ENCODE results near the gene MECP2.
"Not testable (repeated sequence)": the region's sequence is repeated elsewhere in the genome, so short reads cannot be mapped to it uniquely, and the experiment has no call there.

The MECP2 gene

DNA sequence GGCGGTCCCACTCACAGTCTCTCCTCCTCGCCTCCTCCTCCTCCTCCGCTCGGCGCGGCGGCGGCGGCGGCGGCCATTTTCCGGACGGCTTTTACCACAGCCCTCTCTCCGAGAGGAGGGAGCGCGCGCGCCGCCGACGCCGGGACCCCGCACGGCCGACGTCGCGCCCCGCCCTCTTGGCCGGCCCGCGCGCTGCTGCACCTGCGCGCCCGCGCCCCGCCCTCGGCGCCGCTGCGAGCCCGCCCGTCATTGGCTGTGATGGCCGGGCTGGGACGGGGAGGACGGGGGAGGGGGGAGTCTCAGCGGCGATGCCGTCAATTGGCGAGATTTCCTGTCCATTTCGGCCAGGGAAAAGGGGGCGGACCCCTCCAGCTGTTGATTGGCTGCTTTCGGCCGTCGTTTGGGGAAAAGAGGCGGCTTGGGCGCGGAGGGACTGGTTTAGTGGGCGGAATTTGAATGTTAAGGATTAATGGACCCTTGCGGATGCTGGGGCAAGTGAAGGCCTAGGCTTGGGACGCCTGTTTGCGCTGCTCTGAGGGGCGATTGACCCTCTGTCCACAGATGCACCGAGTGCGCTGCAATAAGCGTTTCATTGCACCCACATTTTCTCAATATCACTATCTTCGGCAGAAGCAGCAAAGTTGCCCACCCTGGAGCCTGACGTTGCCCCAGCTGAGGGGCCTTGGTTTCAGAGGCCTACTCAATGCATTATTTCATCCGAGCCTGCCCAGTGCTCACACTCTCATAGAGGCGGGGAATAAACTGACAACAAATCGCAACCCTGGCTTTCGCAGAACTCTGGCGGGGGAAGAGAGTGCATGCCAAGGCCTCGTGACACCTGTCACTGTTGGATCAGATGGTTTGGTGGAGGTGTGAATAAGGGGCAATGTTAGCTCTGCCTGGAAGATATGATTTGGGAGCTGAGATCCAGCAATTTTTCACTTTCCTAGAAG is at the start of gene MECP2:
Gene MECP2 (minus strand): TSS at position 129 of the 953 bp plus-strand sequence.
- peak; percentile 63 for DNase-seq (ENCODE audit: low read depth)

DNA sequence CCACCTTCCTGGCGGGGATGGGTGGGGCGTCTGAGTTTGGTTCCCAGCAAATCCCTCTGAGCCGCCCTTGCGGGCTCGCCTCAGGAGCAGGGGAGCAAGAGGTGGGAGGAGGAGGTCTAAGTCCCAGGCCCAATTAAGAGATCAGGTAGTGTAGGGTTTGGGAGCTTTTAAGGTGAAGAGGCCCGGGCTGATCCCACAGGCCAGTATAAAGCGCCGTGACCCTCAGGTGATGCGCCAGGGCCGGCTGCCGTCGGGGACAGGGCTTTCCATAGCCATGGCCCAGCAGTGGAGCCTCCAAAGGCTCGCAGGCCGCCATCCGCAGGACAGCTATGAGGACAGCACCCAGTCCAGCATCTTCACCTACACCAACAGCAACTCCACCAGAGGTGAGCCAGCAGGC is 46.5 kb upstream of the MECP2 start, which contains the start of gene OPN1LW:
Gene OPN1LW (plus strand): TSS at position 234 of the 400 bp plus-strand sequence. CDS start 41 bp downstream, at position 275.
- not testable (repeated sequence) for DNase-seq (ENCODE audit: low read depth)

DNA sequence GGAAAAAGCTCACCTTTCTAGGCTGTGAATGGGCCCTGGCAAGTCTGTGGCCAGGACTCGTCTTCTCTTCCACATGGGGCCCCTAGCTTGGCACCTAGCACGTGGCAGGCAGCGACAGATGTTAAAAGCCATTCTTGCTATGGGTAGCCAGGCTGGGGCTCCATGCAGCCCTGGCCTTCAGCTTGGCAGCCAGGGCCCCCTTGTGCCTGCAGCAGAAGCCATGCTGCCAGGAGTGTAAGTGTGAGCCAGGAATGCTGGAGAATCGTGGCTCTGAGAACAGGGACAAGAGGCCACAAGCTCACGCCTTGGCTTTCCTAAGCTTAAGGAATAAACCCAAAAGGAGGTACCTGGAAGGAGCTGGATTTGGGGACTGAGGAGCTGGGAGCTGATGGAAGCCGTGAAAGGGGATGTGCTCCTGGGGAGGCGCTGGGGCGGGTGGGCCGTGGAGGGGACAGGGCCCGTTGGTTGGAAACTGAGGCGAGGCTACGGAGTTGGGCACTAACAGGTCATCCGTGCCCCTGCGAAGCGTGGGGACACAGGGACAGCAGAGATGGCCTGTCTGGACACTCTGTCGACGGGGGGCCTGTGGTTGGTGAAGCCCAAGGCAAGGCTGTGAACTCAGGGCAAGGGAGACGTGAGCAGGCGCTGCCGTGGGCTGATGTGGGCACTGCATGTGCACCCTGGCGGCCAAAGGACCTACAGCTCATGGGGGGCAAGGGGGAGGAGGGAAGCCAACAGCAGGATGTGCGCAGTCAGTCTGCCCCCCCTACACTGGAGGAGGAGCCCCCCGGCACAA is 45.6 kb upstream of the MECP2 start:
- DNase-seq (ENCODE audit: low read depth): no peak

DNA sequence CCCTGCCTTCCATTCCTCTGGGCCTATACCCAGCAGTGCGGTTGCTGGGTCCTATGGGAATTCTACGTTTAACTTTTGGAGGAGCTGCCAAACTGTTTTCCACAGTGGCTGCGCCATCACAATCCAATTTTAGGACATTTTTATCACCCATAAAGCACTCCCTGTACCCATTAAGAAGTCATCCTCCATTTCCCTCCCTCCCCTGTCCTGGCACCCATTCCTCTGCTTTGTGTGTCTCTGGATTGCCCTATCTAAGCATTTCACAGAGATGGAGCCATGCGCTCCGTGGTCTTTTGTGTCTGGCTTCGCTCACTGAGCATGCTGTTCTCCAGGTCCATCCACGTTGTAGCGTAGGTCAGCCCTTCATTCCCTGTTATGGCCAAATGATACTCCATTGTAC is 44.9 kb upstream of the MECP2 start:
- no peak for DNase-seq (ENCODE audit: low read depth)

DNA sequence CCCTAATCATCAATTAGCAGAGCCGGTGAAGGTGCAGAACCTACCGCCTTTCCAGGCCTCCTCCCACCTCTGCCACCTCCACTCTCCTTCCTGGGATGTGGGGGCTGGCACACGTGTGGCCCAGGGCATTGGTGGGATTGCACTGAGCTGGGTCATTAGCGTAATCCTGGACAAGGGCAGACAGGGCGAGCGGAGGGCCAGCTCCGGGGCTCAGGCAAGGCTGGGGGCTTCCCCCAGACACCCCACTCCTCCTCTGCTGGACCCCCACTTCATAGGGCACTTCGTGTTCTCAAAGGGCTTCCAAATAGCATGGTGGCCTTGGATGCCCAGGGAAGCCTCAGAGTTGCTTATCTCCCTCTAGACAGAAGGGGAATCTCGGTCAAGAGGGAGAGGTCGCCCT is 43.2 kb upstream of the MECP2 start:
- DNase-seq (ENCODE audit: low read depth): no peak

DNA sequence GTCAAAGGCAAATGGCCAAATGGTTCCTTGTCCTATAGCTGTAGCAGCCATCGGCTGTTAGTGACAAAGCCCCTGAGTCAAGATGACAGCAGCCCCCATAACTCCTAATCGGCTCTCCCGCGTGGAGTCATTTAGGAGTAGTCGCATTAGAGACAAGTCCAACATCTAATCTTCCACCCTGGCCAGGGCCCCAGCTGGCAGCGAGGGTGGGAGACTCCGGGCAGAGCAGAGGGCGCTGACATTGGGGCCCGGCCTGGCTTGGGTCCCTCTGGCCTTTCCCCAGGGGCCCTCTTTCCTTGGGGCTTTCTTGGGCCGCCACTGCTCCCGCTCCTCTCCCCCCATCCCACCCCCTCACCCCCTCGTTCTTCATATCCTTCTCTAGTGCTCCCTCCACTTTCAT is 42.7 kb upstream of the MECP2 start:
- no peak for DNase-seq (ENCODE audit: low read depth)

DNA sequence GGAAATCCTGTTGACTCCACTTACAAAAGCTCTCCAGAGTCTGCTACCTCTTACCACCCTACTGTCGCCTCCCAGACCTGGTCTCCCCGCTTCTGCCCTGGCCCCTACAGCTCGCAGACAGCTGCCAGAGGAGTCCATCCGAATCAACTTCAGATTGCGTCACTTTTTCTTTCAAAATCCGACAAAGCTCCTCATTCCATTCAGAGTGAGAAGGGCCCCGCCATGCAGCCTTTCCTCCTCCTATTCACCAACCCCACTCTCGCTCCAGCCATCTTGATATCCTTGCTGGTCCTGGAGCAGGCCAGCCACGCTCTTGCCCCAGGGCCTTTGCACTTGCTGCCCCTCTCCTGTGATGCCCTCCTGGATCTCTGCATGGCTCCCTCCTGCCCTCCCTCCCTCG is 41.3 kb upstream of the MECP2 start:
- DNase-seq (ENCODE audit: low read depth): no peak

DNA sequence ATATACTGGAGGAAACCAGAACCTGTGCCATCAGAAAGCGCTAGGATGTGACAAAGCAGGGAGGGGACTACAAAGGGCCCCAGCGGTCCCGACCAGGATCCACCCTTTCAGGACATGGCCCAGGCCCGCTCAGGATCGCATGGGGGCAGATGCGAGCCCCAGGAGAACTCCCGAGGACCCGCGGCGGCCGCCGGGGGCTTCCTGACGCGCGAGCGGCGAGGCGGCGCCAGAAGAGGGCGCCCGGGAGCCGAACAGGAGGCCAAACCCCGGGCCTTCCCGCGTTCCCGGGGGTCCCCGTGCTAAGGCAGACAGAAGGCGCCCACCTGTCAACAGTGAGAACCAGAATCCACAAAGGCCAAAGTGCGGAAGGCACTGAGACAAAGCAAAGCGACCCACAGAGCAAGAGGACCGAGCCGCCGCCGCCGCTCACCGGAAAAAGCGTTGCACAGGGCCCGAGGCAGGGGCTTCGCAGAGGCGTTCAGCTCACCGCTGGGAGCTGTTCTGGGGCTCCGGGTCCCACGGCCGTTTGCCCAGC is 39.2 kb upstream of the MECP2 start:
- peak; percentile 29 for DNase-seq (ENCODE audit: low read depth)

DNA sequence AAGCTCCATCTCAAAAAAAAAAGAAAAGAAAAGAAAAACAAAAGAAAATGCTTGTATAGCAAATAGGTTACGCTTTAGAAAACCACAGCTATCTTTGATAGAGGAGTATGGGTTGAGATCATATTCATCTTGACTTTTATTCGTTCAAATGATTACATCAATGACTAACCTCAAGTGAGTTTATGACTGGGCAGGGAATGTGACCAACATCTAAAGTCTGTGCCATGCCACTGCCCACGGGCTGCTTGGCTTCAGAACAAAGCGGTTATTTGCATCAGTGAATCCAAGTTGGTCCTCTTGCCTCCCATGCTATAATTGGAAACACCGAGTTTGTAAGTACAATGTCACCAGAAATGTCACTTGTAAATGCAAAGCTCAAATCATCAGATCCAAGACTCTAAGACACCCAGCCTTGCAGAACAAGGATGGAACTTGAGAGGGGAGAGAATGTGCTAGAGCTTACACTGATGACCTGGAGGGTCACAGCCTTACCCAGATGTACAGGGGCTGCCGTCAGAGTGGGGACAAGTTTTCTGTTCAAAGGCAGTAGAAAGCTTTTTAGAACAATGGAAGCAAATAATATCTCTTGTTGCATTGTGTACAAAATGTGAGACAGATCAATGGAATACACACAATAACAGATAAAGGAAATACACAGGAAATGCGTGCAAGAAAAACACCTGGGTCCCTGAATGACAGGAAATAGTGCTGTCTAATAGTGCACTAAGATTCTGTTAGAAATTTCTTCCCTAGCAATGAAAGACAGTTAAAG is 38.1 kb upstream of the MECP2 start:
- DNase-seq (ENCODE audit: low read depth): no peak

DNA sequence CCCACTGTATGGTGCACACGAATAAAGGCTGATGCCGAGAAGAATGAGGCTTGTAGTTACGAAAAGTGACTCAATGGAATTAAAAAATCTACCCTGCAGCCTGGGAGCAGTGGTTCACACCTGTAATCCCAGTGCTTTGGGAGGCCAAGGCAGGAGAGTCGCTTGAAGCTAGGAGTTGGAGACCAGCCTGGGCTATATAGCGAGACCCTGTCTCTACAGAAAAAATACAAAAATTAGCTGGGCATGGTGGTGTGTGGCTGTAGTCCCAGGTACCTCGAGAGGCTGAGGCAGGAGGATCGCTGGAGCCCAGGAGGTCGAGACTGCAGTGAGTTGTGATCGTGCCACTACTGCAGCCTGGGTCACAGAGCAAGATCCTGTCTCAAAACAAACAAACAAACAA is 34.8 kb upstream of the MECP2 start:
- DNase-seq (ENCODE audit: low read depth): no peak

DNA sequence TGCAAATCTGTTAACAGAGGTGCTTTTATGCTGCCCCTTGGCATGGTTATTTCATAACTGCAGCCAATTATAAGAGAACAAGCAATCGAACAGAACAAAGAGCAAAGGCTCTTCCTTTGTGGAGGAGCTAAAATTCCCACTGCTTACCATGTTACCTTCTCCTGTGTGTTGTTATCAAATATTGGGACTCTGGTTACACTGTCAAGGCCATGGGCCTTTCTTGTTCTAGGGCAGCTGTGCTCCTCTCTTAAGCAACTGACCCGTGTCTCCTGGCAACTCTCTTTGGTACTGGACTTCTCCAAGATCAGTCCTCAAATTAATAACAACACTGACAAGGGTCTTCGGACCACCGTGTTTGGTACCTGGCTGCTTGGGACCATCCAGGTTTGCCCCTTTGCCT is 34.4 kb upstream of the MECP2 start:
- no peak for DNase-seq (ENCODE audit: low read depth)

DNA sequence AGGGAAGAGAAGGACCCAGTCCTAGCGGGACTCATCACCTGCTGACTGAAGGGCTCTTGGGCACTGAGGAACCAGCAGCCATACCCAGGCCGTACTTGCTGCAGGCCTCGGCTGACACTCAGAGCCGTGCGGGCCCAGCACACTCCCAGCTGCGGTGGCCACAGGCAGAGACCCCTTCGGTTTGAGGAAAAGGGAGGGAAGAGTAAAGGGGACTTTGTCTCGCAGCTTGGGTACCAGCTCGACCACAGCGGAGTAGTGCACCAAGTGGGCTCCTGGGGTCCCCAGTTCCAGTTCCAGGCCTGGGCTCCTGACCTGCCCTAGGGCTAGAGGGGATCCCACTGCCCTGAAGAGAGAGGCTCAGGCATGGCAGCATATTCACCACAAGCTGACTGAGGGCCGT is 28.6 kb upstream of the MECP2 start:
- no peak for DNase-seq (ENCODE audit: low read depth)

DNA sequence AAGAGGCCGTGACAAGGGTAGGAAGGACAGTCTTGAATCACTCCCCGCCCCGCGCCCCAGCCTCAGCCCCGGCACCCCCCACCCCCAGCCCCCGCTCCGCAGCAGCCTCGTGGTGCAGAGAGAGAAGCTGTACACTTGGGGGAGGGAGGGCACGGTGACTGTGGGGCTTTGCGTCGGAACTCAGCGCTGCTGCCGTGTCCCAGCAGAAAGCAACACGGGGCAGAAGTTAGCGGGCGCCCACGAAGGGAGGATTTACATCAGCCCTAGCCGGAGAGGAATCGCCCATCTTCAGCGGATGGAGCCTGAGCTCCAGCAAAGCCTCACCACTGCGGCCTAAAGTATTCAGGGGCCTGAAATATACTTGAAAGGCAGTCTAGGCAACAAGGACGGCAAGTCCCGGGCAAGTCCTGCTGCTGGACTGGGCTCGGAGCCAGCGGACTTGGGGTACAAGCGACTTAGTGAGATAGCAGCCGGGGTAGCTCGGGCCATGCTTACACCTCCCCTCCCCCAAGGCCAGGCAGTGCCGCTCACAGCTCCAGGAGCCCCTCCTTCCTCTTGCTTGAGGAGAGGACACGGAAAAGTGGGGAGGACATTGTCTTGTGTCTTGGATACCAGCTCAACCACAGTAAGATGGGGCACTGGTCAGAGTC is 28.0 kb upstream of the MECP2 start:
- DNase-seq (ENCODE audit: low read depth): no peak

DNA sequence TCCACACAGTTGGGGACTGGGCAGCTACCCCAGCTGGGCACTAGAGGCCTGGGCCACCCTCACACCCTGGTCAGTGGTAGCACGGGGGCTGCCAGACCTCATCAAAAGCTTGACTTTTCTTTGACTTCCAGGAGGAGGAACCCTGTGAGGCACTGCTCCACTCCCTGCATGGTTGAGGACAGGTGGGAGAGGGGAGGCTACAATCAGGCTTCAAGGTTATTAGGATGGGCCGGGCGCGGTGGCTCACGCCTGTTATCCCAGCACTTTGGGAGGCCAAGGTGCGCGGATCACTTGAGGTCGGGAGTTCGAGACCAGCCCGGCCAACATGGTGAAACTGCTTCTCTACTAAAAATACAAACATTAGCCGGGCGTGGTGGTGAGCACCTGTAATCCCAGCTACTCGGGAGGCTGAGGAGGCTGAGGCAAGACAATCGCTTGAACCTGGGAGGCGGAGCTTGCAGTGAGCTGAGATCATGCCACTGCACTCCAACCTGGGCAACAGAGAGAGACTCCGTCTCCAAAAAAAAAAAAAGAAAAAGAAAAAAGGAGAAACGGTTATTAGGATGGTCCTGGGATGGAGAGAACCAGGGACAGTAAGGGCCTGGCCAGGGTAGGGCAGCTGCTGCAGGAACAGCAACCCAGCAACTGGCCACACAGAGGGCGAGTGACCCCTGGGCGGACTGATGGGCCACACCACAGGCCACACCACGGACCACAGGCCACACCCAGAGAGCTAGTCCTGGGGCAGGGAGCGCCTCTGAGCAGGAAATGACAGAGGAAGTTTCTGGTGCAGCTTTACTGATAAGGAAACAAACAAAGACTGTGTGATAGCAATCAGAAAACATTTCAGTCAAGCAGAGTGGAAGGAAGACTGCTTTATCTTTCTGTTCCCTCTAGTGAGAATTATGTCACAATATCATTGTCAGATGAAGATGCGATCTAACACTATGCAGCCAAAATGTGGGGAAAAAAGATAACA is 26.0 kb upstream of the MECP2 start:
- no peak for DNase-seq (ENCODE audit: low read depth)

DNA sequence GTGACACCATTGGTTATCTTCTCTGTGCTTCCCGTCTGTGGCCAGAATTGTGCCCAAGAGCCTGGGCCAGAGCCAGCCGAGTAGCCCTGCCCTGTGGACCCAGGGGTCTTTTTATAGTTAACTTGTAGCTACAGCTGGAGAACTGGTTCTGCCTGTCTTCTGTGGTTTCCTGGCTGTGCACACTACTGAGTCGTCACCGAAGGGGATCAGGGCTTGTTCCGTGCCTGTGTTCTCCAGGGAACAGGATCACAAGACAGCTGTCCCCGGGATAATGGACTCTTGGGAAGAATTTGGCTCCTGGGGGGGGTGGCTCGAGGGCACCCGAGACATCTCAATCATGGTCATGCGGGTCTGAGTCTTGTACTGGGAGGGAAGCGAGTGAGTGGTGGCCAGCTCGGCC is 24.4 kb upstream of the MECP2 start:
- DNase-seq (ENCODE audit: low read depth): no peak

DNA sequence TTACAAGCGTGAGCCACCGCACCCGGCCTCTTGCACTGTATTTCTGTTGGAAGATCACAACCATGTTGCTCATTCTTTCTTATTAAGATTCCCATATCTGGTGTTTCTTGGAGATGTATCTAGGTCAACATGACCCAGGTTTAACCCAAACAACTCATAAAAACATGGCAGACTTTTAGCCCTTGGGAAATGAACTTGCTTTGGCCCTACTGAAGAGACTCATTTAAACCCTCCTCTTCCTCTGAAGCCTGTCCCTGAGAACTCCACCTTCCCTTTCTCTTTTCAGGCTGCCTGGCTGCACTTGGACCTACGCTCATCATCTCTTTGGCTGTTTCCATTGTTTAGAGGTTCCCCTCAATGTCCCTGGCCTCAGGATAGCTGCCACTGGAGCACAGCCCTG is 23.7 kb upstream of the MECP2 start:
- no peak for DNase-seq (ENCODE audit: low read depth)

DNA sequence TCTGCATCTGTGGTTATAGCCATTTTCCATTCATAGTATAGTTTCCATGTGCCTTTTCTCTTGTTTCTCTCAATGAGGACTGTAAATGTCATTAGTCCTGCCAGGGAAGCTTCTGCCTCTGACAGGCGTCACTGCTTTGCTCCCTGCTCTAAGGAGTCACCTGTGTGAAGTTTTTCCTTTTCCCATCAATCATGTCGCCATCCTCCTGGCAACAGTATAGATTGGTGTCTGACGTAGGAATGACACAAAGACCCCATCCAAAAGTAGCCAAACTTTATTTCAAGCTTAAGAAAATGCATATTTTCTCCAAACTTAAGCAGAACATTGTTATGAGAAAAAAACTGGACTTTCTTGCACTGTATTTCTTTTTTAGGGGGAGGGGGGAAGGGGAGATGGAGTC is 23.1 kb upstream of the MECP2 start:
- no peak for DNase-seq (ENCODE audit: low read depth)

DNA sequence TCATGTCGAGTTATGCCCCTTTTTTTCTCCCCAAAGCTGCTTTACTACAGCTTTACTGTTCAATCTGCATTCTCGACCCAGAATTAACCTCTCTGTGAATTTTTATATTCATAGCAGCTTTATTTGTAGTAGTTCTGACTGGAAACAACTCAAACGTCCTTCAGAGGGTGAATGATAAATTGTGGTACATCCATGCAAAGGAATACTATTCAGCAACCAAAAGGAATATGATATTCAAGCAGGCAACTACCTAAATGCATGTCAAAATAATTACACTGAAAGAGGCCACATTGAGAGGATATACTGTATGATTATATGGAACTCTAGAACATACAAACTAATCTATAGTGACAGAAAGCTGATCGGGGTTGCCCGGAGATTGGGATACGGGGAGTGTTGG is 20.0 kb upstream of the MECP2 start:
- DNase-seq (ENCODE audit: low read depth): no peak

DNA sequence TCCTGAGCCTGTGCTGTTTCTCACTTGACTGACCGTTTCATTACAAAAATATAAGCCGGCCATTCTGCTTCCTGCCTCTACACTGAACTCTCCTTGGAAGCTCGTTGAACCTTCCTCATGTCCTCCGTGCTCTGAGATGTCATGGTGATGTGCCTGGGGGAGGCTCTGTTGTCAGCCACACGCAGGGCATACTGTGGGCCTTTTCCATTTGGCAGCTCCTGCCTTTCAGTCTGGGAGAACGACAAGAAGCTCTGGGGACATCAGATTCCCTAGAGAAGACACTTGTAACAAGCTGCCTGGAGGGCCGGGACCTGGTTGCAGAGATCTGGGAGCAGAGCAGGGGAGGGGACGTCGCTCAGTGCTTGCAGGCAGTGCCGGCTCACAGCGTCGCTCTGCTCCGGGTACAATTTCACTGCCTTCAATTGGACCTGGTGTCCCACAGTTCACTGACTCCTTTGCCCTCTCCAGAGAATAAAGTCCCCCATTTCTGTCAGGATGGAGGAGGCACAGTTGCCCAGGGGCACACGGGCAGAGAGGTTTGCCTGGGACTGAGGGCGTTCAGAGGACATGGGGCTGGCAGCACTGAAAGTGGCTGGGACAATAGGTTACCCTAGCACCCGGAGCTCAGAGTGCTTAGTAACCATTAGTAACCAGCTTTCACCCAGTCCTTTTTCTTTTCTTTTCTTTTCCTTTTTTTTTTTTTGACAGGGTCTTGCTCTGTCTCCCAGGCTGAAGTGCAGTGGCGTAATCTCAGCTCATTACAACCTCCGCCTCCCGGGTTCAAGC is 19.1 kb upstream of the MECP2 start:
- DNase-seq (ENCODE audit: low read depth): no peak
